ACHN (cell line): ENCODE measurements around the gene FXYD6.

Experiments used
- DNase-seq: peaks from one replicate; pipeline ENCODE4 v3.0.0-alpha.2; 2015
- in situ Hi-C: cut with HindIII; loops from 2 replicates; pipeline ENCODE4 v1.10.0; 2017; ENCODE audit warnings: low sequenced_read_pairs, low pct_ligation_motif_present, low pct_unique_long_range_greater_than_20kb

Gene FXYD6

DNA sequence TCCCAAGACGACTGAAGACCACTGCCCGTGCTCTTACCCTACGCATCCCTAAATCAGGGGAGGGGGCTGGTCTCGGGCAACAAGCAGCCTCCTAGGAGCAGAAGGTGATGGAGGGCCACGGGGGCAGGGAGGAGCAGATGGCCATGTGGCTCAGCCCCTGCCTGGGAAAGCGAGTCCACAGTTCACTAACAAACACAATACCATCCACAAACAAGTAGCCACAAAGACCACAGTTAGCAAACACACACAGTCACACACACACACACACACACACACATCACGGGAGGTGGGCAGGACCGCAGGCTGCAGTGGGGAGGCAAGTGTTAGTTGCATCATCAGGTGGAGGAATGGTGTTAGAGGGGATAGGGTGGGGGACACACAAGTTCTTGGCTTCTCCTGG, 38.7 kb downstream of the FXYD6 start:
- in situ Hi-C loops = no loop called here
- DNase-seq = no peak

DNA sequence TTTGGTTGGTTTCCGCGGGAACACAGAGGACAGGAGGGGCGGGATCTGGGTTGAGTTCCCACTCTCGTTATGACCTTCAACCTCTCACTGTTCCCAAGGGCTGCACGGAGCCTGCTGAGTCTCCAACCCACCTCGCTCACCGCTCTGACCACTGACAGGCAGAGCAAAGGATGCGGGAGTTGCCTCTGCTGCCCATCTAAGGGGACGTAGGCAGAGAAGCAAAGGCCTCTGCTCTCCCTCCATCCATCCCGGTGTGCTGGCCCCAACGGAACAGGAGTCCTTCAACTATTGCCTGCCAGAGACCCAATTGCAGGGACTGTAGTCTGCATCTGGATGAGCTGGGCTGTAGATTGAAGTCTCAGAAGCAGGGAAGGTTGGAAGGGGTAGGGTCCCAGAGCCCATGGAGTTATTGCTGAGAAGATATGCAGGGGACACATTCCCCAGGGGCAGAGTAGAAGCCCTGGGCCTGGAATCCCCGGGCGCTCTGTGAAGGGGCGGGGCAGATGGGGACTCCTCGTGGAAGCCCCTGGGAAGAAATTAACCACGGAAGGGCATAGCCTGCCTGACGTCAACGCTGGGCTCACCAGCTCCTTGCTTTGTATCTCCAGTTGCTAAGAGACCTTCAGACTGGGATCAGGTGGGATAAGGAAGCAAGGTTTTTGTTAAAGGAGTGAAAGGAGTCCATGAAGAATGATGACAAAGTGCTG, 39.2 kb downstream of the FXYD6 start:
- in situ Hi-C loops = no loop called here
- no peak for DNase-seq

- no peak for DNase-seq
Measured at GRCh38 chr11:117836077-117836960, 40.1 kb downstream of the FXYD6 start.

DNA sequence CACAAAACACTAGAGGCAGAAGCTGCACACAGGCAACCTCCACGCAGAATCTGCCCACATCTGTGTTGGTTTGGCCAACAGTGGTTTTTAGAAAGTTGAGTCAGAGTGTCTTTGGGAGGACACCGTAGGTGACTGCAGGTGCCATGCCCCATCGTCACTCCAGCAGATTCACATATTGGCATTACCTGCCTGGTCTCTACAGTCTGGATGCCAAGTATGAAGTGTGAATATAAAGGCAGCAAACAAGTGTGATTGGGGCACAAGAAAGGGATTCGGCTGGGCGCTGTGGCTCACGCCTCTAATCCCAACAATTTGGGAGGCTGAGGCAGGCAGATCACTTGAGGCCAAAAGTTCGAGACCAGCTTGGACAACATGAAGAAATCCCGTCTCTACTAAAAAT, 40.9 kb downstream of the FXYD6 start:
- DNase-seq = no peak
- in situ Hi-C loops = no loop called here

More at GRCh38 chr11:117836077-117836960, 40.1 kb downstream of the FXYD6 start:
- in situ Hi-C loops = no loop called here

GRCh38 chr11:117834838-117835443, 41.5 kb downstream of the FXYD6 start:
- no peak for DNase-seq
- in situ Hi-C loops = no loop called here

DNA sequence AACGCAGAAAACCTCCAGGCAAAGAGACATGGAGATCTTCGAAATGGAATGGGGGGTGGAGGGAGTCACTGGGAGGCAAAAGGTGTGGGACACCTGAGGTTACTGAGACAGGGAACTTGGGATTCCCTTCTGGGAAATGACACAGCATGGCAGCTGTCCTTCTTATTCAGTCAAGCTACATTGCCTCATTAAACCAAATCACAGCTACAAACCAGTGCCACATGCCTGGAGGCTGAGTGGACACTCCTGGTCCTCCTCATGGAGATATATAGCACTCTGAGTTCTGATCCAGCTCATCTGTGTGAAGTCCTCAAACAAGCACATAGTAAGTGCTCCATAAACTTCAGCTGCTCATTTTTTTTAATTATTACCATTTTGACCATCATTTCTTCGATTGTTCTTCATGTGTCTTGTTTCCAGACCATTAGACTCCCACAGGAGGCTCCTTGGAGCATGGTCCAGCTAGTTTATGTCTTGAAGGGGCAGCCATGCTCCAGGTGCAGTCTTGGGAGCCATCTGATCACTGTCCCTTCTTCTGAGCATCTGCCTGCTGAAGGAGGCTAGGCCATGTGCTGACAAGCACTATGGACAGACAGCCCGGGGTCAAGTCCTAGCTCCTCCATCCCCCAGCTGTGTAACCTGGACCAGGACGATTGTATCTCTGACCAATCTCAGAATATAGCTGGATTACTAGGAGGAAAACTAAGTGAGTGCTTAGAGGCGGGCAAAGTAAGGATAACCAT, 42.2 kb downstream of the FXYD6 start:
- DNase-seq = no peak
- in situ Hi-C loops = no loop called here

GRCh38 chr11:117833401-117833891, 43.0 kb downstream of the FXYD6 start:
- in situ Hi-C loops = no loop called here
- no peak for DNase-seq

GRCh38 chr11:117832511-117832910, 43.9 kb downstream of the FXYD6 start:
- in situ Hi-C loops = no loop called here
- DNase-seq = no peak

DNA sequence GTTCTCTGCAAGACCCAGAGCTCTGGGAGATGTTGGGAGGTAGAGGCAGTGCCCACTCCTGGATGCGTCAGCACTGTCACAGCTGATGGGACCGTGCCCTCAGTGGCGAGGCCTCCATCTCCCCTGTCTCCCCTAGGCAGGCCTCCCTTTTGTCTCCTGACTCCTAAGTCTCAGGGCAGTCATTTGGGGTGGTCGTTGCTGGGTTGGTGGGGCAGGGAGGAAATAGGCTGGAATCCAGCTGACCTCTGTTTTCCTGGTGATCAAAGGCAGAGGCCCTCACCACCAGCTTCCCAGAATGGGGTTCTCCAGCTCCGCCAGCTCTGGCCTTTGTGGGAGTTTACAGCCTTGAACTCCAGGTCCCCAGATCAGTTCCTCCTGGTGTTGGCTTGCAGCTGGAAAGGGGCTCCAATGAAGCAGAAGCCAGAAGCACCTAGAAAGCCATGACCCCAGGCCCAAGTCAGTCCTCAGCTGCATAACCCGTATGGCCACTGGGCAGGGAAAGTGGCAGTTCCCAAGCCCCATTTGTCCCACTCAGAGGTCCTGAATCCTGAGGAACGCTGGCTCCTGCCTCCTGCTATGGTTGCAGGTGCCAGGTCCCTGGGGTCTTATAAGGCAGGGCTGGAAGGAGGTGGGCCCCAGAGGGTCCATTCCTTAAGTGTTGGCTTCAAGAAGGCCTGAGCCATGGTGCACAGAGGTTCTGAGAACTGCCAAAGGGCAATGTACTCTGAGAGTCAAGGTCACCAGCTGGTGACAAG, 44.6 kb downstream of the FXYD6 start:
- in situ Hi-C loops = no loop called here
- DNase-seq = no peak

DNA sequence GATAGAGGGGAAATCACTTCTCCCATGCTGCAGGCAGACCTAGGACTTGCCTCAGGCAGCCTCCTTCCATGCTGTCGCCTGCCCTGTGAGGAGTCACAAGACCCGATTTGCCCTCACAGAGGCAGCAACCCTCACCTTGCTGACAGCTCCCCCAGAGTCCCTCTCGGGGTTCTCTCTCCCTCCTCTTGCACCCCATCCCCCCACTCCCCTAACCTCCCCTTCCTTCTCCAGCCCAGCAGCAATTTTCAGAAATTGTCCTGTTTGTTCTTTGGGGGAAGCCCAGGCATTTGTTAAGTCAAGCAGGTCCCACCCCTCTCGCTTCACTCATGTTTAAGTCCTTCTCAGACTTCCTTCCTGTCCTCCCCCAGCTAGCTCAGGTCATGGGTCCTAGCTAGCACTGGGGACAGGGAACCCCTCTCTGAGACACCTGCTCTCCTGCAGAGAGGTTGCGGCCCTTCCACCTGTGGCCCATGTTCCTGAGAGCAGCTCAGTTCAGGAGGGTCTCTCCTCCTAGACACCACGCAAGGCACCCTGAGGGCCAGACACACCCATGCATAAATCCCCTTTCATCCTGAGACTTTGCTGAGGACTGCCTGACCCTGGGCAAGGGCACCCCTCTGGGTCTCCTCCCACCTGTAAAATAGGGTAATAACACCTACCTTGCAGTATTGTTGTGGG, 45.6 kb downstream of the FXYD6 start:
- DNase-seq = no peak
- in situ Hi-C loops = no loop called here

- in situ Hi-C loops = no loop called here
- no peak for DNase-seq
Measured at GRCh38 chr11:117830072-117830471, 46.4 kb downstream of the FXYD6 start.

DNA sequence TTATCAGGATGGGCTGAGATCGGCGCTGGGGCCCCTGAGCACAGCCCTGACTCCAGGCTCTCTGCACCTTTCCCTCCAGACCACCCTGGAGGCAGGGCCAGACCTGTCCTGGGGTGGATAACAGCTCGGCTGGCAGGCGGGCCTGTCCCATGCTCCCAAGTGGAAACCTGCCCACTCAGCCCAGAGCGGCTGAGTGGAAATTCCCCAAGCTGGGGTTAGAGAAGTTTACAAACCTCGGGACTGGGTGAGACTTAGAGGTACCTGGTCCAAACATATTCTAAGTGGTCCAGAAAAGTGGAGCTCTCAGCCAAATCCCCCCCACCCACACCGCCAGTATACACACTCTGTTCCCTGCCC, 47.1 kb downstream of the FXYD6 start:
- DNase-seq = no peak
- in situ Hi-C loops = no loop called here

DNA sequence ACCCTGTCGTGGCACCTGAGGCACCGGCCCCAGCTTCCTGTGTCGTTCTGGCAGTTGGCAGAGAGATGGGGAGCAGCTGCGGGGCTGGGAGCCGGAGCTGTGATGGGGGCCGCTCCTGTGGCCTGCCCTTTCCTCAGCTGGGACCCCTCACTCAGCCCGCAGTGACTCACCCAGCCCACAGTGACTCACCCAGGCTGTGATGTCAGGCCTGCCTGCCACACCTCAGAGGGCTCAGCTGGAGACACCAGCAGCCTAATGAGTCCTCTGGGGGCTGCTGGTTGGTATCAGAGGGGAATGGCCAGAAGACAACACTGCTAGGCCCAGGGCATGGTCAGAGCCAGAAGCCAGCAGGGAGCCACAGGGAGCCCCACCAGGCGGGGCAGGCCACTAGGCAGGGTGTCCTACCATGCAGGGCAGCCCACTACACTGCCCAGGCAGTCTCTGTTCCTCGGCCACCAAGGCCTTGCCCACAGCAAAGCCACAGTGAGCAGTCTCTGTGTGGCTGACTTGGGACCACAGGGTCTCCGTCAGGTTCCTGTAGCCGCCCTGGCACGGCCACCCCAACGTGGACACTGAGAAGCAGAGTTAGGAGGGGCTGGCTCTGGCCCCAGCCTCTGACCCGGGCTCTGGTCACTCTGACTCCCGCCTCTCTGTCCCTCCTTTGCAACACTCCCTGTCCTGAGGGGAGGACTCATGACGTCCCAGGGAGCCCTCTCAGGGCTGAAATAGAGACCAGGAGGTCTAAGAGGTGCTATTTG, 47.7 kb downstream of the FXYD6 start:
- in situ Hi-C loops = no loop called here
- DNase-seq = peak; percentile 87

DNA sequence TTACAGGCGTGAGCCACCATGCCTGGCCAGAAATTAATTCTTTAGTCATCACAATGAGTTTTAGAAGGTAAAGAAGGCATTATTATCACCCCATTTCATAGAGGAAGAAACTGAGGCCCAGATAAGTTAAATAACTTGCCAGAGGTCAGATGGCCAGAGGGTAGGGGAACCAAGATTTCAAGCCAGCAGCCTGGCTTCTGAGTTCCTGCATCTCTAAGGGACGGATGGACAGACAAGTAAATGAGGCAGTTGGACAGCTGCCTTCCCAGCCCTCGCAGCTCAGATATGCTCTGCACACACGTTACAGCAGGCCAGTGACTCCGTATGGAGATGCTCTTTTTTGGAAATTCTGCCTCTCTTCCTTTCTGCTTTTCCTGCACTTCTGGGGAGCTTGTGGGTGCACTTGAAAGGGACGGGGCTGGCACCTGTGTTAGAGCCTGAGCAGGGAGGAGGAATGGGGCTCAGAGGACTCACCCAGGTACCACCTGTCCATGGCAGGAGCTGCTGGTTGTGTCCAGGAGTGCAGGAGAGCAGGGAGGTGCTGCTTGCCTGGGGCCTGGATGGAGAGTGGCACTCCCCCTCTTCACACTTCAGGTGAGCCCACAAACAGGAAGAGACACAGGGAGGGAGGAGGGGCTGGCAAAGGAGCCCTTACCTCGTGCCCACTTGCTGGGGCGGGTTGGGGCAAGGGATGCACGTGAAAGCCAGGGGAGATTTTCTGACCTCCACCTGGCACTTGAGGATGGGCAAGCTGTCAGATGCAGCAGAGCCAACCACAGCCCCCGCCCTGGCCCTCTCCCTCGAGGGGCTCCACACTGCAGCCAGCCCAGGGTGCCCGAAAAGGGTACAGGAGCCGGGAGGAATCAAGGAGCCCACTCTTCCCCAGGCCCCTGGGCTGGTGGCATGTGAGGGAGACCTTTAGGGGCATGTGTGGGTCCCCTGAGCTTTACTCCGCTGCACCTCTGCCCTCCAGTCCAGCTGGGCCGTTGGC, 48.6 kb downstream of the FXYD6 start:
- DNase-seq = peak; percentile 27

GRCh38 chr11:117826832-117827231, 49.6 kb downstream of the FXYD6 start:
- in situ Hi-C loops = no loop called here
- DNase-seq = peak; percentile 71

More for the DNA sequence above, 48.6 kb downstream of the FXYD6 start:
- in situ Hi-C loops = no loop called here

GRCh38 chr11:117826190-117826570, 50.3 kb downstream of the FXYD6 start:
- in situ Hi-C loops = no loop called here
- DNase-seq = no peak
